HuH-7.5 (cell line): Measurements from ENCODE around the gene MNX1.

Experiments used
- DNase-seq: peaks from one replicate; pipeline ENCODE4 v3.0.0; 2011; ENCODE audit warnings: low spot score

MNX1 gene

DNA sequence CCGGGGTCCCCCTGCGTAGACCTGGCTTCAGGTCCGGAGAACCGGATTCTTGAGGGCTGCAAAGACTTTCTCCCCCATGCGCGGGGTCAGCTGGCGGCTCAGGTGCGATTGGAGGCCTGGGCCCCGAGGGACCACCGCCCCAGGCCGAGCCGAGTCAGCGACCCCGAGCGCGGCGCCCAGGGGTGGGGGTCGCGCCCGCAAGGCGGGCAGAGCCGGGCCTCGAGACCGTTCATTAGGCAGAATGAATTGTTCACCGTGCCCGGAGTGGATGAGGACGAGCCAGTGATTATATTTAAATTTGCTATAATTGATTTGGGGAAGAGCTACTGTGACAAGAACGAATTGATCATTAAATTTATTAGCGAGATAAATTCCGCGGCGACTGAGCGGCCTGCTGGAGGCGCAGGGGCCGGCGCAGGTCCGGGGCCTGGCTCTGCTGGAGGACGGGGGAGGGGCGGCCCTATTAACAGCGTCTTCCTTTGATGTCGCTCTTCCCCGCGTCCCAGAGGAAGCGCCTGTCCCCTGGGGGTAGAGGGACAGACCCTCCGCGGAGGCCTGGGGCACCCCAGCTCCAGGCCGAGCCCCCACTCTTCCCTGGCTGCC lies 7.5 kb downstream of the MNX1 start:
- no peak for DNase-seq

DNA sequence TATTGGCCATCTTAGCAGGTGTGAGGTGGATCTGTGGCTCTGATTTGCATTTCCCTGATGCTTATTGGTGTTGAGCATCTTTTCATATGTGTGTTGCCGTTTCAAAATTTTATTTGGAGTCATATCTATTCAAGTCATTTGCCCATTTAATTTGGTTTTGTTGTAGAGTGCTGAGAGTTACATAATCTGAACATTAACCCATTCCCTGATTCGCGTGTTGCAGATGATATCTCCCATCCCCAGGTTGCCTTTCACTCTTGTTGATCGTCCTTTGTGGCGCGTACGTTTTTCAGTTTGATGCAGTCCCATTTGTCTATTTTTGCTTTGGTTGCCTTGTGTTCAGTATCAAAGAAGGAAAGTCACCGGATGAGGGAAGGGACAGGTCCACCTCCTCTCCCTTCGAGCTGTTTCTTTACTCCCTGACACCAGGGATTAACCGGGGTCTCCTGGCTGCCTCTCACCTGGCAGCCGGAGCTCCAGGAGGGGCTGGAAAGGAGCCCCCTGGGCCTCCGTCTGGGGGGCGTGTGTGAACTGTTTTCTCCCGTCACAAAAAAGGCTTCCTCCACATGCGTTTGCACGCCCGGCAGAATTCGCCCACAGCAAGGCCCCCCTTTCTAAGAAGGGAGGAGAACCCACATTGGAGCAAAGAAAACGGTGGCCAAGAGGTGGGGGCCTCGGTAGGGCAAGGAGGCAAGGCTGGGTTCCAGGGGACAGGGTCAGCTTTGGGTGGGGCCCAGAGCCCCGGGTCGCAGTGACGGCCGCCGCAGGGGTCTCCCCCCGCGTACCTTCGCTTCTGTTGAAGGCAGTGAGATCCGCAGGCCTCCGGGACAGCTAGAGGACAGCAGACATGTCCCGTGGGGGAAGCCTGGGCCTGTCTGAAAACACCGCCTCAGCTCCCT lies 8.3 kb downstream of the MNX1 start:
- DNase-seq = no peak

- DNase-seq = no peak
These were observed 9.5 kb downstream of the MNX1 start for GRCh38 chr7:157000741-157001653.

DNA sequence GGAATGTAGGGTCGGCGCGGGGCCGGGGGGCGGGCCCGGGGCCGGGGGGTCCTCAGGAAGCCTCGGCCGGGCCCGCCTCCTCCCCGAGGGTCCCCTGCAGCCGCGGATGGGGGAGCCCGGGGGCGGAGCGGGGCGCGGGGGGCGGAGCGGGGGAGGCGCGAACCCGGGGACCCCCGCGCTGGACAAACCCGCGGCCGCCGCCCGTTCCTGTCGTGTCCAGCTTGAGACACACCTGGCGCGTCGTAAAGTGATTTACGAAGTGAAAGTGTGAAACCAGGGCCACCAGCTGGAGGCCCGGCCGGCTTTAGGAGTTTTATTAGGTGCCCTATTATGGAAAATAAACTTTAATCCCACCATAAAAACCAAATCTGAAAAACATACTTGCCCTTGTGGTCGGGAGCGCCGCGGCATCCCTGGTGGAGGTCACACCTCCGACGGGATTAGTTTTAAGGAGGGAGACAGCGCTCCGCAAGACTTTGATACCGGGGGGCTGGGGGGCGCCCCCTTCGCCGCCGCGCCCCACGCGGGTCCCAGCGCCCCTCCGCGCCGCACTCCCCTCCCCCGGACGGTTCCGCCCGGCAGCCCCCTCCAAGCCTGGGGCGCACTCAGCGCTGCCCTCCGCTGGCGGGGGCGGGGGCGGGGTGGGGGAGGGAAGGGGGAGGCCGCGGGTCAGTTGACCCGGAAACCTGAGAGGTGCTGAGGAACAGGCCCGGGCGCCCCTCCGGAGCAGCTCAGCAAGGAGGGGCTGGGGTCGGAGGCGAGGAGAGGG lies 10.3 kb downstream of the MNX1 start:
- DNase-seq = no peak

GRCh38 chr7:156998988-156999957 lies 11.2 kb downstream of the MNX1 start:
- DNase-seq = no peak

- no peak for DNase-seq
These were observed 16.0 kb downstream of the MNX1 start for GRCh38 chr7:156994417-156994816.

DNA sequence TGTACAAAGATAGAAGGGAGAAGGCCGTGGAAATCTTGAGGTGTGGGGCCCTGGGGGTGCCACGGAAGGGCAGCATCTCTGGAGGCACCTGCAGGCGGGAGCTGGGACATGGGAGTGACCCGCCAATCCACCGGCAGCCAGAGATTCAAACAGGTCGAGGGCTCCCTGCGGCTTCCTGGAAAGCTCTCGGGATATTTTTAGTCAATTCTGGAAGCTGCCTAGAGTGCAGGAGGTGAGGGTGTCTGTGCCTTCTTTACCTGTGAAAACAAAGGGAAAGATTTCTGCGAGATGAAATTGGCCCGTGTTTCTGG lies 16.6 kb downstream of the MNX1 start:
- DNase-seq = no peak

- no peak for DNase-seq
These were observed 17.2 kb downstream of the MNX1 start for GRCh38 chr7:156993021-156993924.

DNA sequence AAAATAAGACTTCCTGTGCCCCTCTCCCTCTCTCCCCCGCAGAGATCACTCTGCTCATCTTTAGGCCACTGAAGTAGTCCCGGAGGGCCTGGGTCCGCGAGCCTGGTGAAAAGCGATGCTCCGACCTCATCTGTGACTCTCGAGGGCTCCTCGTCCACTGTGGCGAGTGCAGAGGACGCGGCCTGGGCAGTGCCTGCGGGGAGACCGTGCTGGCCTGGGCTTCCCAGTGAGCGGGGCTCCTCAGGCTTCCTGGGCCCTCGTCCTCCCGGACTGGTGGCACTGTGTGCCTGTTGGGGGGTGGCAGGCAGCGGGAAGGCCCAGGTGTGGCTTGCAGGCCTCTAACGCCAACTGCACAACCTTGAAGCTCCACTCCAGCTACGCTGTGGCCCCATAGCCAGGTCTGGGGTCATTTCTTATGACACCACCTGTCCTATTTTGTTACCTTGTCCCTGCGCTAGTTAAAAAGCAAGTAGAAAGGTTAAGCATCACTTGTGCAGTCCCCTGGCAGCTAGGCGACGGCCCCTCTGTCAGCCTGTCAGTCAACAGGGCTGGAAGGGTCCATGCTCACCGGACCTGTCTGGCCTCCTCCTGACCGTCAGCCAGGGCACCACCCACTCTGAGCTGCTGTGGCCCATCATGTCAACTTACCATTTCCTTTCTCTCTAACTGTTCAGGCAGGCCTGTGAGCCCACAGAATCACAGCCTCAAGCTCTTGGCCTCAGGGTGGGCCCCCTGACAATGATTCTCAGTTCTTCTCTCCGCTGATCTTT lies 20.5 kb downstream of the MNX1 start:
- no peak for DNase-seq

DNA sequence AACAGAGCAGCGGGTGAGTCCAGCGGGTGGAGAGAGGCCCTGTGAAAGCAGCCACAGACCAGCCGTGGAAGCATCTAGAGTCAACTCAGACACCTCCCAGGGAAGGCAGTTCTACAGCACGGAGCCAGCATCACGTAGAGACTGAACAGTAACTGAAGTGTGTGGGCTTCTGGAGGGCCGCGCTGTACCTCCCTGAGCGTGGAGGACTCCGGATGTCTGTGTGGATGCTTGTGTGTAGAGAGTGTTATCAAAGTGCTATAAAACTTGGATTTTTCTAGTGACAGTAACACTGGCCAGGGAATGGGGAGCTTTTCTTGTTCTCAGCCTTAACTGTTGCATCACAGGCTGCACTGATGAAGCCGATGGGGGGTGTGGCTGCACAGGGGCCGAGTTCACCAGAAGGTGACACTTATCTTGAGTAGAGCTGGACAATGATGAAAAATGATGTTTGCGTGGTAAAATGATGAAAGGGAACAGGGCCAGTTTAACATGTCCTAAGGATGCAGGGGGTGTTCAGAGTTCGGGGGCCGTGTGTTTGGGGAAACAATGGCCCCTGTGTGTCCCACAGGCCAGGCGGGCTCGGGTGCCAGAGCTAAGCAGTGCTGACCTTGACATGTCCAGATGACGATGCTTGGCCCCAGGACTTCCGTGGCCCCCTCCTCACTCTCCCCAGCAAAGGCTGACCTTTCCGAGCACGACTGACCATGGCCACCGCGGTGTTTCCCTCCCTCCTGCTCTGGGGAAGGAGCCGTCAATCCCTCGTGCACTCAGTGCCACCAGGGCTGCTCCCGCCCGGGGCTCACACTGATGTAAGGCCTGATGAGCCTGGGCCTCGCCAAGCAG lies 21.9 kb downstream of the MNX1 start:
- no peak for DNase-seq

GRCh38 chr7:156986378-156986777 lies 24.1 kb downstream of the MNX1 start:
- no peak for DNase-seq

DNA sequence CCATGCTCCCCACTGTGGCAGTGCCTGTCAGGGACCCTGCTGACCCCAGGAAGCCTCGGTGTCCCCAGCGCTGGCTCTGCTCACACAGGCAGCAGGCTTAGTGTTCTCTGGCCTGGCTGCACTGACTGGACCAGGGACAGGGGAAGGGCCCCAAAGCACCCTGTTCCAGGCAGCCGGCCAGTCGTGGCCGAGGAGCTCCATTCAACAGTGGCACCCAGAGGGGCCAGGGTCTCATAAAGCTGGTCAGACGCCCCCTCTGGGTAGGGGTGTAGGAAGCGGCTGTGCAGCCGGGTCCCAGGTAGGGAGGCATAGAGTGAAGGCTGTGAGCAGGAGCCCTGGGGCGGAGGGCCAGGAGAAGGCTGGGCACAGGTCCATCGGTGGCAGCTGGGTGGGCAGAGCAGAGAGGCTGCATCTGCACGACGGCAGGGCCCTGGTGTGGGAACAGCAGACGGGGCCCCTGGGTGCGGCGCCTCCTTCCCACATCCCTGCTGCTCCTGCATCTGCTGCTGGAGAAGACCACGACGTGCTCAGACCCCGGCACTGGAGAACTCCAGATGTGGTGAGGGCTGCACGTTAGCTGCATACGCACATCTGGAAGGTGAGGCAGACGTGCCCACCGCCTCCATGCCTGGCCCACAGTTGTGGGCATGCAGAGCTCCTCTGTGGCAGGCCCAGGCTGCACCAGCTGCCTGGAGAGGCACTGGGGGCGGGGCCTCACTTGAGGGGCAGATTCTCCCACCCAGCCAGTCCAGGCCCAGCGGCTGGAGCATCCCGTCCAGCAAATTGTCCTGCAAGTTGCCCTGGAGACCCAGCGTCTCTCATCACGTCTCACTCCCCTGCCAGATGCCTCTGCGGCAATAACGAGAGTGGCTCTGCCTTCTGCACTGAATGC lies 25.1 kb downstream of the MNX1 start:
- no peak for DNase-seq

GRCh38 chr7:156984174-156984891 lies 26.1 kb downstream of the MNX1 start:
- no peak for DNase-seq

DNA sequence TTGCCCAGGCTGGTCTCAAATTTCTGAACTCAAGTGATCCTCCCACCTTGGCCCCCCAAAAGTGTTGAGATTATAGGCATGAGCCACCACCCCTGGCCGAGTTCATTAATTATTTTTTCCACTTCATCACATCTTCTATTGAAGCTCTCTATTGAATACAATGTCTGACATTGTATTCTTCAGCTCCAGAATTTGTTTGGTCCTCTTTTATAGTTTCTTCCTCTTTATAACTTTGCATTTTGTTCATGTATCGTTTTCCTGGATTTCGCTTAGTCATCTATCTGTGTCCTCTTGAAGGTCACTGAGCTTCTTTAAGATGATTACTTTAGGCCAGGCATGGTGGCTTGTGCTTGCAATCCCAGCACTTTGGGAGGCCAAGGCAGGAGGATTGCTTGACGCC lies 30.8 kb downstream of the MNX1 start:
- no peak for DNase-seq

DNA sequence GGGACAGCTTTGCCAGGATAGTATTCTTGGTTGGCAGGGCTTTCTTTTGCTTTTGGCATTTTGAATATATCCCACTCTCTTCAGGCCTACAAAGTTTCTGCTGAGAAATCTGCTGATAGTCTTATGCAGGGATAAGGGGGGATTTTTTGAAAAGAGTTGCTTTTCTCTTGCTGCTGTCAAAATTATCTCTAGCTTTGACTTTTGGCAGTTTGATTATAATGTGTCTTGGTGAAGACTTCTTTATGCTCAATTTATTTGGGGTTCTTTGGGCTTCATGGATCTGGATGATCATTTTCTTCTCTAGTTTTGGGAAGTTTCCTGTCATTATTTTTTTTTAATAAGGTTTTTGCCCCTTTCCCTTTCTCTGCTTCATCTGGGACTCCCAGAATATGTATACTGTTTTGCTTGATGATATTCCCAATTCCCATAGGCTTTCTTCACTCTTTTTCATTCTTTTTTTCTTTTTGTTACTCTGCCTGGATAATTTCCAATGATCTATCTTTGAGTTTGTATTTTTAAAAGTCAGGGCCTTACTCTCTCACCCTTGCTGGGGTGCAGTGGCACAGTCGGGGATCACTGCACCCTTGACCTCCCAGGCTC lies 31.4 kb downstream of the MNX1 start:
- no peak for DNase-seq

GRCh38 chr7:156975620-156976019 lies 34.8 kb downstream of the MNX1 start:
- no peak for DNase-seq
